Heart left ventricle (tissue), 16 donors: ENCODE measurements around the gene PLPPR3. TPM values are rescaled to one million over a fixed set of nuclear protein-coding genes. Genes with fewer than 3 reads are reported as not detected.
A peak's percentile ranks its signal among the peaks of the same experiment; 100 is the strongest.
"Not testable (repeated sequence)": the region's sequence is repeated elsewhere in the genome, so short reads cannot be mapped to it uniquely, and the experiment has no call there.

Source experiments
- ATAC-seq, 4 donors: fragments of 200-7000 bp; cut with Tn5 transposase; one replicate each; pipeline ENCODE4 v1.9.1; 2020 to 2022; ENCODE audit warnings: moderate library complexity in 4 of 4, mild to moderate bottlenecking in 3 of 4, moderate number of reproducible peaks in 1 of 4
- DNase-seq, 5 donors: peaks; one replicate each; pipeline ENCODE4 v3.0.0-alpha.2; 2020
- H3K27ac ChIP-seq, 12 donors: fragments of 200-600 bp; sonication (generic) in 4 of 12; one replicate each; pipeline versions ENCODE4 v1.5.0 to v1.8.0; 2016 to 2022; ENCODE audit warnings: mild to moderate bottlenecking in 2 of 12
- H3K27me3 ChIP-seq, 9 donors: fragments of 200-600 bp; sonication (generic) in 2 of 9; one replicate each; pipeline versions ENCODE4 v1.5.1 to v1.8.0; 2016 to 2022; ENCODE audit warnings: mild to moderate bottlenecking in 3 of 9
- H3K36me3 ChIP-seq, 9 donors: fragments of 200-600 bp; sonication (generic) in 2 of 9; one replicate each; pipeline versions ENCODE4 v1.5.0 to v1.8.0; 2018 to 2022; ENCODE audit warnings: mild to moderate bottlenecking in 2 of 9
- H3K4me1 ChIP-seq, 12 donors: fragments of 200-600 bp; sonication (generic) in 4 of 12; one replicate each; pipeline versions ENCODE4 v1.5.0 to v1.8.0; 2016 to 2022; ENCODE audit warnings: mild to moderate bottlenecking in 3 of 12
- H3K4me3 ChIP-seq, 12 donors: fragments of 200-600 bp; sonication (generic) in 4 of 12; one replicate each; pipeline versions ENCODE4 v1.5.0 to v1.8.0; 2017 to 2022; ENCODE audit warnings: mild to moderate bottlenecking in 9 of 12, moderate library complexity in 4 of 12
- H3K9me3 ChIP-seq, 12 donors: fragments of 200-600 bp; sonication (generic) in 4 of 12; one replicate each; pipeline versions ENCODE4 v1.5.0 to v1.8.0; 2016 to 2022; ENCODE audit warnings: mild to moderate bottlenecking in 1 of 12
- CTCF ChIP-seq, 12 donors: fragments of 200-600 bp; sonication (generic) in 4 of 12; IDR thresholded peaks; one replicate each; pipeline versions ENCODE4 v1.5.0 to v1.8.0; 2018 to 2022; ENCODE audit warnings: antibody characterized with exemption in 12 of 12, mild to moderate bottlenecking in 5 of 12
- POLR2A ChIP-seq, 2 donors: fragments of 450-650 bp; IDR thresholded peaks; one replicate each; pipeline ENCODE4 v1.6.1; 2017; ENCODE audit warnings: antibody characterized with exemption in 2 of 2, mild to moderate bottlenecking in 2 of 2, moderate library complexity in 2 of 2
- WGBS, 4 donors: extraction: QIAGEN DNeasy Blood & Tissue Kit in 2 of 4; methylation state at CpG; one replicate each; pipeline versions ENCODE4 v1.1.5 to v1.1.7; 2013 to 2018; 5-methylcytosine and 5-hydroxymethylcytosine counted together
- intact Hi-C, 10 donors: fragments of 100-400 bp; cut with DNase I; formaldehyde crosslinking; loops; one replicate each; pipeline versions ENCODE4 v1.11.1 to v1.14.2; 2022
- polyA plus RNA-seq, 2 donors: library from polyadenylated mRNA; stranded (reverse); fragments of 200-250 nt; gene quantifications; one replicate each; pipeline ENCODE4 v1.2.3, GENCODE V29; 2013
- total RNA-seq, 9 donors: library from RNA; depleted of rRNA in 2 of 9; stranded (reverse); fragments of >200 nt in 2 of 9; fragmentation: NEBNext Ultra II Directional in 3 of 9; extraction: Animal tissue kit (Norgen Biotek cat#: 25700) in 3 of 9; gene quantifications; one replicate each; pipeline versions ENCODE4 v1.1.0 to v1.2.4, GENCODE V29; 2016 to 2023
- donor health status: ischemic (EF 13 %, LVEDD 7.1; RV severe dilation, severe dysfunction).
- donor health status: healthy with polysubstance abuse.
- donor health status: DM: no; HTN: yes; CAD: no.
- donor health status: DM: no; HTN: no; CAD: no.
- donor health status: ischemic (EF 25% LVEDD 6.9; RV normal size, moderate dysfunction).
- donor health status: ischemic (EF 25% LVEDD 5.7; RV mildly dilated, moderate dysfunction).
- donor health status: healthy.
- donor health status: DM: yes; HTN: yes; CAD: no.
- donor health status: ischemic (EF 35%, LVEDD 5.7; RV mildly dilated, moderate dysfunction).
- donor health status: nonischemic (EF 11% LVEDD 7.7; RV severe dilation, severe dysfunction).
- donor health status: DM: yes; HTN: yes; CAD: no.
- donor health status: PGD.
- donor health status: ischemic (EF 29% LVEDD 5.4; RV normal size, mild dysfunction).
- donor health status: nonischemic (EF 23%, LVEDD 6.1; RV moderate dilation, normal function).

Gene PLPPR3
- total and polyA plus RNA-seq, 11 donors = 0.10 to 0.50 (median 0.14) TPM; not detected in 8

DNA sequence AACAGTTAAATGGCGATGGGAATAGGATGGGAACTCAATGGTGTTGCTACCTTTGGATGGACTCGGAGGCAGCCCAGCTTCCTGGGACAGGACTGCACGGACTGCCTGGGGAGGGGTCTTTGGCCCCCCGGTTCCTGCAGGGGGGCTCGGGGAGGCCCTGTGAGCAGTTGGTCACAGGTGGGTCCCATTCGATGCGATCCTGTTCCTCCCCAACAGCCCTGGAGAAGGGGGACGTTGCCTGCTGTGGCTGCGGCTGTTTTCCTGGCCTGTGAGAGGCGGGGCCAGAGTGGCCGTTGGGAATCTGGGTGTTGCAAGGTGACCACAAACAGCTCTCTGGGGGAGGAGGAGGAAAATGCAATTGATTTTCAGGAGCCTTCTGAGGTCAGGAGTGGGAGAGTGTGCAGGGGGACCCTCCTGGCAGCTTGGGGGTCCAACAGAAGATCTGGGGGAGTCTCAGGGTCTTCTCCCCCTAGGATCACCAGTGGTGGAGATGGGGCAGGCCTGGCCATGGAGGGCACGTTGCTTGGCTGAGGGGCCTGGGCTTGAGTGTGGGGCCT is 1.9 kb upstream of the PLPPR3 start:
- no peak overlapping the region for H3K27ac ChIP-seq
- H3K27me3 ChIP-seq = peaks cover 11 to 31% (median 23%) of the 10 kb centered on the region in 9 donors
- no peaks in the 10 kb centered on the region for H3K9me3 ChIP-seq
- ATAC-seq (no peak), DNase-seq (no peak)
- peaks cover 0 to 27% (median 10%) of the 10 kb centered on the region in 12 donors for H3K4me1 ChIP-seq
- H3K4me3 ChIP-seq = no peak overlapping the region
- 57 to 79% (median 62%) methylated on average over 9 to 12 of the region's 12 CpGs for WGBS, 4 donors
- intact Hi-C loops = no loop called here
- TF ChIP-seq CTCF (IDR thresholded peaks at IDR 0.05) = no peak
- no peak for TF ChIP-seq POLR2A (IDR thresholded peaks at IDR 0.05)
- no peaks in the 10 kb centered on the region for H3K36me3 ChIP-seq

DNA sequence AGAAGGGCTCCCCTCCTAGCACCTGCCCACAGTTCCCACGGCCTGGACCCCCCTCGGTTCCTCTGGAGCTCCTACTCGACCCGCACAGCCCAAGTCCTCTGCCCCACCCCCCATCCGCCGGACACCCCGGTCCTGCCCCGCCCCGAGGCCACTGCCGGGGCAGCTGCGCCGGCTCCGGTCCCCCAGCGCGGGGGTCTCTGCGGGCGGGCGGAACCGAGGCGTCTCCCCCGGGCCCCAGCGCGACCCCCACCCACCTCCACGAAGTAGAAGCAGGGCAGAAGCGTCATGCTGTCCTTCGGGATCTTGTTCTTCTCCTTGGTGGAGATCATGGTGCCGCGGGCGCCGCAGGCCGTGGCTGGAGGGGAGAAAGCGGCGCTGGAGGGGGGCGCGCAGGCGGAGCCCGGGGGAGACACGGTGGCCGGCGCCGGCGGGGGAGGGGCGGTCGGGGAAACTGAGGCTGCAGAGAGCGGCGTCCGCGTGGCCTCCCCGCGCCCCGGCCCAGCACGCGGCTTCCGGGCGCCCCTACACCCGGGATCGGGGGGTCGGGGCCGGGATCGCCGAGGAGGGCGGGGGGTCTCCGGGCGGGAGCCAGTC is 427 bp downstream of the PLPPR3 start:
- ATAC-seq = peak in 2 of 4 donors; percentile 9 to 36
- H3K4me1 ChIP-seq = peaks cover 0 to 20% (median 10%) of the 10 kb centered on the region in 12 donors
- H3K27ac ChIP-seq = no peak overlapping the region
- TF ChIP-seq POLR2A (IDR thresholded peaks at IDR 0.05) = no peak
- TF ChIP-seq CTCF (IDR thresholded peaks at IDR 0.05) = no peak
- intact Hi-C loops = no loop called here
- H3K4me3 ChIP-seq = peak overlapping the region; percentile 15 to 52 (median 46)
- H3K27me3 ChIP-seq = peaks cover 11 to 31% (median 23%) of the 10 kb centered on the region in 9 donors
- WGBS, 4 donors = 2 to 4% (median 2%) methylated on average over 11 to 64 of the region's 64 CpGs
- peak in 1 of 5 donors; percentile 25 for DNase-seq
- H3K9me3 ChIP-seq = no peaks in the 10 kb centered on the region
- H3K36me3 ChIP-seq = no peaks in the 10 kb centered on the region

GRCh38 chr19:820212-820611 is 1.5 kb downstream of the PLPPR3 start:
- H3K4me3 ChIP-seq, H3K36me3 ChIP-seq, H3K27ac ChIP-seq, intact Hi-C loops, ATAC-seq, DNase-seq, H3K9me3 ChIP-seq: not testable (repeated sequence)
- Histone ChIP-seq H3K27me3 (peaks cover 11 to 31% (median 23%) of the 10 kb centered on the region in 9 donors), H3K4me1 (peaks cover 0 to 20% (median 10%) of the 10 kb centered on the region in 12 donors)
- 79 to 96% (median 90%) methylated on average over 5 of the region's 5 CpGs for WGBS, 4 donors

GRCh38 chr19:816500-816857 is 5.3 kb downstream of the PLPPR3 start:
- WGBS, 4 donors = 86 to 93% (median 90%) methylated on average over 2 of the region's 2 CpGs

More at GRCh38 chr19:816500-816857, 5.3 kb downstream of the PLPPR3 start:
- TF ChIP-seq POLR2A (IDR thresholded peaks at IDR 0.05) (no peak), CTCF (IDR thresholded peaks at IDR 0.05) (no peak)
- Histone ChIP-seq H3K27me3 (peaks cover 0 to 6% (median under 1%) of the 10 kb centered on the region in 9 donors), H3K9me3 (no peaks in the 10 kb centered on the region), H3K27ac (no peak overlapping the region), H3K4me1 (peaks cover 0 to 6% (median 2%) of the 10 kb centered on the region in 12 donors), H3K36me3 (peaks cover 0 to 24% (median 15%) of the 10 kb centered on the region in 9 donors), H3K4me3 (no peak overlapping the region)
- no peak for ATAC-seq
- intact Hi-C loops = no loop called here
- DNase-seq = no peak
